ENCODE results near the gene TSPAN18. TPM values are rescaled to one million over a fixed set of nuclear protein-coding genes. Genes with fewer than 3 reads are reported as not detected.

The TSPAN18 gene
- total and polyA plus RNA-seq, 10 of the 15 experiments (the other 5 are each of a cell fraction or from before 2014, with no cell fraction given) = 0.02 to 0.77 (median 0.13) TPM; not detected in 1

DNA sequence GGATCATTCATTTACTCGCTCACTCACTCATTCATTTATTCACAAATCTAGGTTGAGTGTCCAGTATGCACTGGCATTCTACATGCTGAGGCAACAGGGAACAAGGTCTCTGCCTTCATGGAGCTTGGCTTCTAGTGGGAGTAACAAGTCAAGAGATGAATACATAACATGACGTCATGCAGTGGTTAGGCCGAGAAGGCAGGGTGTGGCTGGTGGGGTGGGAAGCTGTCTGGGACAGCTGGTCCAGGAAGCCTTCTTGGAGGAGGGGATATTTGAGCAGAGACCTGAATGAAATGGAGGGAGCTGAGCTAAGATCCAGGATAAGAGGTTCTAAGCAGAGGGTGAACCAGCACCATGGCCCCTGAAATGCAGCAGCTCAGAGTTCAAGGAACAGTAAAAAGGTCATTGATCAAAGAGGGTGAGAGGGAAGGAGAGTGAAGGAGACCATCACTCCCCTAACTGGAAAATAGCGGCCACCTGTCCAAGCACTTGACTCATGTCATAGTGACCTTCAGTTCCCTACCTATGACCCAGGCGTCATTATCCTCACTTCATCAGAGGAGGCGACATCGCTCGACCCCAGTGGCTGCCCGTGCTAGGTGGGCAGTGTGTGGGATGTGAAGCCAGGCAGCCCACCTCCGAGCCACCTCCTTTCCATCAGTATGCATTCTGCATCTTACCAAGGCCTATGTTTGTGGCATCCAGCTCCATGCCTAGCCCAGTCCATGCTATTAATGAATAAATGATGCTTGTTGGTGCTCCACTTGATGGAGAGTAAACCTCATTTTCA is 105.0 kb downstream of the TSPAN18 start:
- no peak overlapping the region for H3K4me3 ChIP-seq
- H2AFZ ChIP-seq (ENCODE audit: control insufficient read depth, low read depth, low read length) = no peak overlapping the region
- intact Hi-C loops (cut with micrococcal nuclease; ENCODE audit: unreplicated experiment) = no loop called here
- CTCF ChIA-PET = interaction anchor here (2.3 kb wide), 1 partner anchor 79 kb away, joined by 7 read pairs; no protein-coding TSS in a partner anchor
- no peaks in the 10 kb centered on the region for H4K20me1 ChIP-seq (ENCODE audit: control insufficient read depth, insufficient read depth)
- H3K9ac ChIP-seq (ENCODE audit: control insufficient read depth, insufficient read depth, low read length) = no peak overlapping the region
- WGBS (ENCODE audit: insufficient coverage, insufficient replicate concordance, low lambda C conversion rate, missing lambda C conversion rate) = 21% methylated on average over 10 of the region's 10 CpGs
- RAD21 ChIA-PET (ENCODE audit: unreplicated experiment) = no interaction called here
- ATAC-seq (no peak), DNase-seq (ENCODE audit: low read depth, low spot score) (no peak), FAIRE-seq (no peak)
- SMC1A ChIA-PET (ENCODE audit: uncharacterized antibody, unreplicated experiment) = interaction anchor here (1.3 to 2.5 kb wide), 2 partner anchors 39 to 61 kb away, joined by 3 to 7 read pairs; no protein-coding TSS in a partner anchor
- TF ChIP-seq PML (IDR thresholded peaks at IDR 0.05; ENCODE audit: low read length) (no peak), ESRRA (IDR thresholded peaks at IDR 0.05; ENCODE audit: low read length) (no peak), PRDM15 (CRISPR knock-in tag; IDR thresholded peaks at IDR 0.05) (no peak), NFIC (IDR thresholded peaks at IDR 0.05; ENCODE audit: low read depth, low read length) (no peak), ATF7 (IDR thresholded peaks at IDR 0.05; ENCODE audit: low read depth) (0 out of 2 replicates have a peak, but pooled peaks have one; percentile 18)
- H3K27ac ChIP-seq (ENCODE audit: control insufficient read depth, insufficient read depth) = no peak overlapping the region
- POLR2A ChIA-PET = no interaction called here
- H3K27me3 ChIP-seq (replicated peaks in 1 of 2; ENCODE audit: control insufficient read depth in 2 of 2, insufficient read depth in 2 of 2, low read length in 1 of 2) = peaks cover 0 to 8% of the 10 kb centered on the region in 2 experiments; a peak in 2 of 4 replicates
- H3K36me3 ChIP-seq (ENCODE audit: control insufficient read depth in 2 of 2, insufficient read depth in 2 of 2, low read length in 1 of 2) = no peaks in the 10 kb centered on the region
- in situ Hi-C loops (cut with MboI) = no loop called here
- no peak overlapping the region for H3K4me2 ChIP-seq (ENCODE audit: control insufficient read depth, insufficient read depth)
- BruUV-seq (replicated peaks) = no TSS peak
- no peaks in the 10 kb centered on the region for H3K4me1 ChIP-seq (ENCODE audit: control insufficient read depth, insufficient read depth, low read length)
- no peaks in the 10 kb centered on the region for H3K9me3 ChIP-seq (replicated peaks; ENCODE audit: control insufficient read depth, insufficient read depth, low read length)
- no peaks in the 10 kb centered on the region for H3K79me2 ChIP-seq (ENCODE audit: control insufficient read depth, insufficient read depth, low read length)
